SU-DHL-6 (cell line): ENCODE data around the gene NEK11.

Experiments
- H2AFZ ChIP-seq: fragments of 200-600 bp; sonication (generic); 2 replicates; pipeline ENCODE4 v1.6.1; 2014; ENCODE audit warnings: low read depth, mild to moderate bottlenecking, moderate library complexity, mixed read lengths, antibody characterized with exemption, low read length; ENCODE audit not compliant: severe bottlenecking
- H3F3A ChIP-seq: fragments of 200-600 bp; shearing (Covaris generic); 2 replicates; pipeline ENCODE4 v1.6.0; 2016; ENCODE audit warnings: antibody characterized with exemption, mild to moderate bottlenecking; ENCODE audit not compliant: insufficient read depth
- H3K27ac ChIP-seq: fragments of 200-600 bp; sonication (generic); 2 replicates; pipeline ENCODE4 v1.5.1; 2016; ENCODE audit warnings: low read depth, mild to moderate bottlenecking, low read length, moderate library complexity, mixed read lengths
- H3K27me3 ChIP-seq: fragments of 200-600 bp; sonication (generic), shearing (Covaris generic); 2 replicates; pipeline ENCODE4 v1.6.0; 2014; ENCODE audit warnings: mild to moderate bottlenecking, low read length
- H3K36me3 ChIP-seq: fragments of 200-600 bp; sonication (generic); 2 replicates; pipeline ENCODE4 v1.6.1; 2014; ENCODE audit warnings: mild to moderate bottlenecking, low read length, mixed read lengths
- H3K4me2 ChIP-seq: fragments of 300-600, 200-600 bp; shearing (Covaris generic), sonication (generic); 2 replicates; pipeline ENCODE4 v1.6.0; 2014; ENCODE audit warnings: low read length, low read depth, mild to moderate bottlenecking; ENCODE audit not compliant: poor library complexity, severe bottlenecking
- H3K4me3 ChIP-seq: fragments of 200-600 bp; sonication (generic); 2 replicates; pipeline ENCODE4 v1.5.1; 2014; ENCODE audit warnings: antibody characterized with exemption, low read length, mild to moderate bottlenecking, mixed read lengths; ENCODE audit not compliant: insufficient read depth, poor library complexity, severe bottlenecking
- H3K79me2 ChIP-seq: fragments of 200-600 bp; sonication (generic); 2 replicates; pipeline ENCODE4 v1.6.1; 2014; ENCODE audit warnings: mild to moderate bottlenecking, low read length, moderate library complexity; ENCODE audit not compliant: insufficient read depth
- H3K9ac ChIP-seq: fragments of 200-600 bp; sonication (generic); 2 replicates; pipeline ENCODE4 v1.7.0; 2014; ENCODE audit warnings: mild to moderate bottlenecking, low read length
- H3K9me2 ChIP-seq: fragments of 200-600 bp; sonication (generic); replicated peaks from 2 replicates; pipeline ENCODE4 v1.6.1; 2014; ENCODE audit warnings: low read length; ENCODE audit not compliant: insufficient read depth
- H3K9me3 ChIP-seq: fragments of 200-600 bp; sonication (generic); 2 replicates; pipeline ENCODE4 v1.6.1; 2014; ENCODE audit warnings: low read length, mixed read lengths; ENCODE audit not compliant: insufficient read depth
- H4K20me1 ChIP-seq: fragments of 200-600 bp; sonication (generic); 2 replicates; pipeline ENCODE4 v1.6.1; 2014; ENCODE audit warnings: low read depth, mild to moderate bottlenecking, antibody characterized with exemption, low read length, moderate library complexity, mixed read lengths
- CTCF ChIP-seq: fragments of 200-600 bp; sonication (generic); IDR thresholded peaks from one replicate; pipeline ENCODE4 v1.5.1; 2017; ENCODE audit warnings: antibody characterized with exemption, mild to moderate bottlenecking, low read length, moderate library complexity; ENCODE audit not compliant: insufficient read depth, poor library complexity, severe bottlenecking
- EZH2phosphoT487 ChIP-seq: fragments of 200-600 bp; sonication (generic), shearing (Covaris generic); conservative IDR thresholded peaks from 2 replicates; pipeline ENCODE4 v1.6.1; 2018; ENCODE audit warnings: mild to moderate bottlenecking, antibody characterized with exemption, low read length, moderate library complexity, mixed read lengths

Gene NEK11

GRCh38 chr3:131282967-131283366, 256.3 kb downstream of the NEK11 start:
- Histone ChIP-seq H3K27me3 (no peaks in the 10 kb centered on the region), H3K4me3 (no peak overlapping the region), H3K36me3 (no peaks in the 10 kb centered on the region), H3K9ac (no peak overlapping the region), H3K27ac (no peak overlapping the region), H3K9me3 (no peaks in the 10 kb centered on the region), H3K9me2 (no peaks in the 10 kb centered on the region), H3K79me2 (no peaks in the 10 kb centered on the region), H4K20me1 (no peaks in the 10 kb centered on the region), H2AFZ (no peak overlapping the region), H3F3A (no peaks in the 10 kb centered on the region), H3K4me2 (no peak overlapping the region)
- TF ChIP-seq EZH2phosphoT487 (no peak), CTCF (no peak)

- Histone ChIP-seq H3F3A (no peaks in the 10 kb centered on the region), H3K79me2 (no peaks in the 10 kb centered on the region), H3K4me3 (no peak overlapping the region), H3K27ac (no peak overlapping the region), H3K9me3 (no peaks in the 10 kb centered on the region), H4K20me1 (no peaks in the 10 kb centered on the region), H3K9me2 (no peaks in the 10 kb centered on the region), H2AFZ (no peak overlapping the region), H3K4me2 (no peak overlapping the region), H3K27me3 (no peaks in the 10 kb centered on the region), H3K36me3 (no peaks in the 10 kb centered on the region), H3K9ac (no peak overlapping the region)
- TF ChIP-seq CTCF (no peak), EZH2phosphoT487 (no peak)
These were observed 257.2 kb downstream of the NEK11 start for GRCh38 chr3:131283862-131284261.

- Histone ChIP-seq H3K4me2 (no peak overlapping the region), H3K79me2 (no peaks in the 10 kb centered on the region), H3K4me3 (no peak overlapping the region), H3K36me3 (no peaks in the 10 kb centered on the region), H3K9ac (no peak overlapping the region), H4K20me1 (no peaks in the 10 kb centered on the region), H3K9me3 (no peaks in the 10 kb centered on the region), H3K9me2 (no peaks in the 10 kb centered on the region), H2AFZ (no peak overlapping the region), H3F3A (no peaks in the 10 kb centered on the region), H3K27me3 (no peaks in the 10 kb centered on the region), H3K27ac (no peak overlapping the region)
- TF ChIP-seq CTCF = no peak
- no peak for TF ChIP-seq EZH2phosphoT487
These were observed 257.6 kb downstream of the NEK11 start for GRCh38 chr3:131284302-131284701.

- TF ChIP-seq EZH2phosphoT487 (no peak), CTCF (no peak)
- H2AFZ ChIP-seq = no peak overlapping the region
- H3K9me3 ChIP-seq = no peaks in the 10 kb centered on the region
These were observed 258.8 kb downstream of the NEK11 start for GRCh38 chr3:131285456-131285855.

More at GRCh38 chr3:131285456-131285855, 258.8 kb downstream of the NEK11 start:
- no peaks in the 10 kb centered on the region for H3K79me2 ChIP-seq
- no peaks in the 10 kb centered on the region for H3K9me2 ChIP-seq
- H3K4me2 ChIP-seq = no peak overlapping the region
- H3F3A ChIP-seq = no peaks in the 10 kb centered on the region
- H3K27ac ChIP-seq = no peak overlapping the region
- H3K9ac ChIP-seq = no peak overlapping the region
- no peaks in the 10 kb centered on the region for H3K27me3 ChIP-seq
- H3K4me3 ChIP-seq = no peak overlapping the region
- H4K20me1 ChIP-seq = no peaks in the 10 kb centered on the region
- no peaks in the 10 kb centered on the region for H3K36me3 ChIP-seq
